GM12865 (cell line): ENCODE results near the gene ATXN1L.
"Not testable (repeated sequence)": the region's sequence is repeated elsewhere in the genome, so short reads cannot be mapped to it uniquely, and the experiment has no call there.

Experiments used
- DNase-seq: peaks from one replicate; pipeline ENCODE4 v3.0.0; 2010; ENCODE audit warnings: low read depth
- H3K4me3 ChIP-seq: 2 replicates; pipeline ENCODE4 v1.5.1; 2011; ENCODE audit warnings: mild to moderate bottlenecking, low read depth, low read length, control low read depth
- TF ChIP-seq, protein P1 (sequence below): IDR thresholded peaks from 2 replicates; pipeline ENCODE4 v1.5.1; 2011; ENCODE audit warnings: low read length, control low read depth, low read depth, inconsistent platforms; ENCODE audit not compliant: insufficient read depth; ENCODE audit errors: missing control alignments

Gene ATXN1L

DNA sequence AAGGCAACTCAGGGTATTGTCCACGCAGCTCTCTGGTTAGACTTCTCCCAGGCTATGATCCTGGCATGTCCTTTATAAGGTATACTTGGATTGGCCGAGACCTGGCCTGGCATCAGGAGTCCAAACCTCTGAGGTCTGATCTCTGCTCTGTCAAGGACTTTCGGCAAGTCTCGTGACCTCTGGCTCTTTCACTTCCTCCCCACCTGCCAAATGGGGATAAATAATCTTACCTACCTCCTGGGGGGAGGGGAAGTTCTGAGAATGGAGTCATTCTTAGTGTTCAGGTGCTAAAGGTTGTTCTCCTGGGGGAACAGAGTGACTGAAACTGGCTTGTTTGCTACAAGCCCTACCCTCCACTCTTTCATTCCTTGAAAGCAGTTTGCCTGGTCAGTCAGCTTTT is 7.6 kb downstream of the ATXN1L start:
- TF ChIP-seq, protein P1, sequence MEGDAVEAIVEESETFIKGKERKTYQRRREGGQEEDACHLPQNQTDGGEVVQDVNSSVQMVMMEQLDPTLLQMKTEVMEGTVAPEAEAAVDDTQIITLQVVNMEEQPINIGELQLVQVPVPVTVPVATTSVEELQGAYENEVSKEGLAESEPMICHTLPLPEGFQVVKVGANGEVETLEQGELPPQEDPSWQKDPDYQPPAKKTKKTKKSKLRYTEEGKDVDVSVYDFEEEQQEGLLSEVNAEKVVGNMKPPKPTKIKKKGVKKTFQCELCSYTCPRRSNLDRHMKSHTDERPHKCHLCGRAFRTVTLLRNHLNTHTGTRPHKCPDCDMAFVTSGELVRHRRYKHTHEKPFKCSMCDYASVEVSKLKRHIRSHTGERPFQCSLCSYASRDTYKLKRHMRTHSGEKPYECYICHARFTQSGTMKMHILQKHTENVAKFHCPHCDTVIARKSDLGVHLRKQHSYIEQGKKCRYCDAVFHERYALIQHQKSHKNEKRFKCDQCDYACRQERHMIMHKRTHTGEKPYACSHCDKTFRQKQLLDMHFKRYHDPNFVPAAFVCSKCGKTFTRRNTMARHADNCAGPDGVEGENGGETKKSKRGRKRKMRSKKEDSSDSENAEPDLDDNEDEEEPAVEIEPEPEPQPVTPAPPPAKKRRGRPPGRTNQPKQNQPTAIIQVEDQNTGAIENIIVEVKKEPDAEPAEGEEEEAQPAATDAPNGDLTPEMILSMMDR, result no peak
- peak overlapping the region; percentile 25 for H3K4me3 ChIP-seq
- DNase-seq, result peak; percentile 88

DNA sequence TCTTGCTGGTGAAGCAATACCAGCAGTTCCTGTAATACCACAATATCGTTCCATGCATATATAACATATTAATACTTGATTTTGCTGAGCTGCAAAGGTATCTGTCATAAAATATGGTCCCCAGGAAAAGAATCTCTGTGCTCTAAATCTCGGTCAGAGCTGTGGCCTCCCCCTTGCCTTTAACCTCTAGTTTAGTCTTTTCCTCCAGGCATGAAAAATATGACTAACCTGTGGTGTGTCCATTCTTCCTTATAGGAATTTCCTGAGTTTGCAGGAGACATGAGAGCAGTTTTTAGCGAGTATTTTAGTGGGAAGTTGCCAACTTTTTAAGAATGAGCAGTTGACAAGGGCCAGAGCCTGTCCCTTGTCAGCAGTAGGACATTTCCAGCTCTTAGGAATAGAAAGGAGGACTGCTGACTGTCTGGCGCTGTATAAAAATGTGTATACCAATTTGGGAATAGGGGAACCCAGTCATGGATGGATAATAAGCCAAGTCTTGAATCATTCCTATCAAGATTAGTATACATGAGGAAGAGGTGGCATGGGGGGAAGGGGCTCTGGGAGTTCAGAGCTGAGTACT is 8.7 kb downstream of the ATXN1L start:
- no peak for DNase-seq
- no peak overlapping the region for H3K4me3 ChIP-seq
- TF ChIP-seq, protein P1, result no peak

DNA sequence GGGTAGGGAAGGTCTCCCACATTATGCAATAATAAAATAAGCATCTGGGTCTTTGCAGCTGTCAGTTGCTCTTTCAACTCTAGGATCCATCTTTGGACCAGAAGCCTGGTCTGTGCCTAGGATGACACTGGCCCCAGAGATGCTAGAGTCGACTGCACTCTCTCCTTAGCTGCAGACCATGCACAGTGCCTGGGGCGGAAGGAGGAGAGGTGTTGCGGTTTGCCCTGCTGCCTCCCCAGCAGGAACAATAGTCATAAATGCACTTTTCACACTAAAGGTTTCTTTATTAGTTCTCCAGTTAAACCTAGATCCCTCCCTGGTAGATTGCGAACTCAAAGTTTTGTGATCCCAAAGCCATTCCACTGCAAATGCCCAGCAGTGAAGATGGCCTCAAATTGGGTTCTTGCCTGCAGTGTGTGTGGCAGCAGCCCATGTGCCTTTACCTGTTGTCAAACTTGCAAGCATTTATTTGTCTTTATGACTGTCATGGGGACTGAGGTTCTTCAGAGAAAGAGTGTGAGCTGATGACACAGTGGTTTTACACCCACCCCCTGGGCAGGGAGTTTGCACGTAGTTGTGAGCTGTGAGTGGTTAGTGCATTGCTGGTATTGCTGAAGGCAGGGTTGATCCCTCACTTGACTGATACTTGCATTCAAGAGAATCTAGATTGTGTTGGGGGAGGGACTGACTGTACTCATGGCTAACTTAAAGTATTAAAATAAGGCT is 10.3 kb downstream of the ATXN1L start:
- peak; percentile 70 for DNase-seq
- TF ChIP-seq, protein P1, result no peak
- no peak overlapping the region for H3K4me3 ChIP-seq

DNA sequence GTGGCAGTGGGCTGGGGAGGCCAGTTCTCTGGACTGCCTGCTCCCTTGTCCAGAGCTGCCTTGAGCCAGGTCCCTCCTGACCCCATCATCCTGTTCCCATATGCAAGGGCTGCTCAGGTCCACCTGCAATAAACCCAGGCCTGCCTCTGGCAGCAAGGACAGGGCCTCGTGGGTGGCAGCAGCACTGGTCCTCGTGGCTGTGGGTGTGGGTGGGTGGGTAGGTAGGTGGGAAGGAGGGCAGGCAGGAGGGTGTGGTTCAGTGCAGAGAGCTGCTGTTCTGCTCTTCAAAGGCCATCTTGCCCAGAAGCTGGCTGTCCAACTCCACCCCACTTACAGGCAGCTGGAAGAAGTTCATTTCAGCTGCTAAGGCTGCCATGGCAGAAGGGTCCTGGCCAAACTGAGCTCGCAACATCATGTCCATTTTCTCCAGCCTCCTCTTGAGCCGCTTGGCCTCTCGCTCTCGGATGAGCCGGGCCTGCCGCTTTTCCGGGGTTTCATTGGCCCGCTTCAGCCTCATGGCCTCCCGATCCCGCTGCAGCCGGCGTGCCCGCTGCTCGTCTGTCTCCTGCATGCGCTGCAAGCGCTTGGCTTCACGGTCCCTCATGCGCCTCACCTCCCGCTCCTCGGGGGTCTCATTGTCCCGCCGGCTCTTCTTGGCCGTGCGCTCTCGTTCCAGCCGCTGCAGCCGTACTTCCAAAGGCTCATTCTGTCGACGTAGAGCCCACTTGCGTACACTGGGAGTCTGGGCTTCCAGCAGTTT is 14.2 kb downstream of the ATXN1L start:
- DNase-seq, result no peak
- TF ChIP-seq, protein P1, result no peak
- no peak overlapping the region for H3K4me3 ChIP-seq

DNA sequence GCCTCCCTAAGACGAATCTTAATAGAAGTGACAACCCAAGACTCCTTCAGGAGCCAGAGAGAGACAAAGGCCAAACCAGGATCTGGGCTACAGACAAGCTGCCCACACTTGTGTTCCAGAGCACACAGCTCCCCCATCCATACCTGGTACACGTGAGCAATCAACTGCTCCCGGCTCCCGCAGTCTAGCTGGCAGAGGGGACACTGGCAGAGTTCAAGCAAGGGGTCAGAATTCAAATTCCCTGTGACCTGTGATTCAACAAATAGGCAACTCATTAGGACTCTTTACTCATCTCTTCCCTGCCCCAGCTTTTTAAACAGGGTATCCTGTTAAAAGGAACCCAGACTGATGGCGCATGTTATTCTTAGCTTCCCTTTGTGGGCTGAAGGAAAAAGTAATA is 18.2 kb downstream of the ATXN1L start:
- no peak for DNase-seq
- no peak overlapping the region for H3K4me3 ChIP-seq
- TF ChIP-seq, protein P1, result no peak

DNA sequence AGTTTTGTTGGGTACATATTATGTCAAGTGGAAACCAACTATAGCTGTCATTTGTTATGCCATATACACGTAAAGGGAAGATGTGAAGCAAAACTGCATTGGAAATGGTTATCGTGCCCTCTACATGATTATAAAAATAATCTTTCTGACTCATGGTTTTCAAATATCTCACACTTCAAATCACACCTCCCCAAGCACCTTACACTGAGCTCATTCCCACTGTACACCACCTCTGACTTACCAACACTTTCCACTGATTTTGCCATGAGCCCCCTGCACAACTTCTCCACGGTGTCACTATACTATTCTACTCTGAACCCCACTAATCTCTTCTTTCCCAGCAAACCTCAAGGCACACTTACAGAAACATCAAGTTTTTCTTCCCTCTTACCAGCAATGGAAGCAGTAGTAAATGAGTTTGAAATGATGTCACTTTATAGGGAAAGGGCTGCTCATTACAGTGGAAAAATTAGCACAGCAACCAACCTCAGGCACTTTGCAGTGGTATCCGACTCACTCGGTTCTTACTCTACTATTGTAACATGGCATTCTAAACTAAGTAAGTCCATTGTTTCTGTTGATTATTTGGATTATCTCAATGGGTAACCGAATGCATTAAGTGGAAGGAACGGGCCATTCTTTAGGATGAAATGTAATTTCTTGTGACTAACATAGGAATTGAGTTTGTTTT is 19.5 kb downstream of the ATXN1L start:
- TF ChIP-seq, protein P1, result no peak
- no peak overlapping the region for H3K4me3 ChIP-seq

GRCh38 chr16:71867175-71867574 is 21.4 kb downstream of the ATXN1L start:
- H3K4me3 ChIP-seq, DNase-seq: not testable (repeated sequence)

More for the DNA sequence above, 19.5 kb downstream of the ATXN1L start:
- DNase-seq, result no peak
